B cell (primary cell): Measurements from ENCODE around the gene NPR2. TPM values are rescaled to one million over a fixed set of nuclear protein-coding genes. Genes with fewer than 3 reads are reported as not detected.

Experiments used
- ATAC-seq: fragments of 200-7000 bp; cut with Tn5 transposase; one replicate; pipeline ENCODE4 v1.10.0; 2021; ENCODE audit warnings: low read depth, mild to moderate bottlenecking, moderate number of reproducible peaks, moderate library complexity
- CTCF ChIA-PET: fragments of 350-600 bp; sonication (Branson Sonifier 250); formaldehyde crosslinking; loops from one replicate; lab custom pipeline; 2021; ENCODE audit warnings: antibody characterized with exemption, inconsistent platforms; lab: Charles Lee
- POLR2A ChIA-PET: fragments of 350-600 bp; sonication (Branson Sonifier 250); formaldehyde crosslinking; loops from one replicate; lab custom pipeline; 2021; ENCODE audit warnings: antibody characterized with exemption; lab: Charles Lee
- DNase-seq: peaks from one replicate; pipeline ENCODE4 v3.0.0; 2013
- H2AFZ ChIP-seq: 2 replicates; pipeline ENCODE4 v1.6.1; 2012; ENCODE audit warnings: mild to moderate bottlenecking, low read depth, low read length; ENCODE audit not compliant: insufficient read depth, poor library complexity, severe bottlenecking
- H3K27ac ChIP-seq, 2 donors: 1 replicate in 1 of 2; 2 replicates in 1 of 2; pipeline ENCODE4 v1.5.1; 2012 to 2013; ENCODE audit warnings: low read length in 2 of 2, mild to moderate bottlenecking in 2 of 2, moderate library complexity in 1 of 2
- H3K27me3 ChIP-seq, 4 experiments: fragments of 200-600 bp in 1 of 4; sonication (generic) in 1 of 4; replicated peaks in 1 of 4; 1 replicate in 2 of 4; 2 replicates in 2 of 4; pipeline versions ENCODE4 v1.6.1 to v1.7.0; 2013 to 2016; ENCODE audit warnings: low read length in 3 of 4, mild to moderate bottlenecking in 2 of 4, mixed read lengths in 1 of 4, moderate library complexity in 1 of 4; ENCODE audit not compliant: insufficient read depth in 4 of 4, control insufficient read depth in 3 of 4; ENCODE audit errors: control extremely low read depth in 1 of 4
- H3K36me3 ChIP-seq, 2 experiments: replicated peaks in 1 of 2; 1 replicate in 1 of 2; 2 replicates in 1 of 2; pipeline versions ENCODE4 v1.6.1 to v1.7.1; 2013; ENCODE audit warnings: low read length in 1 of 2; ENCODE audit not compliant: insufficient read depth in 2 of 2, control insufficient read depth in 1 of 2; ENCODE audit errors: control extremely low read depth in 1 of 2, extremely low read depth in 1 of 2
- H3K4me1 ChIP-seq, 2 donors: fragments of 200-600 bp in 1 of 2; sonication (generic) in 1 of 2; 1 replicate in 1 of 2; 2 replicates in 1 of 2; pipeline versions ENCODE4 v1.5.1 to v1.6.1; 2013 to 2017; ENCODE audit warnings: low read length in 2 of 2; ENCODE audit not compliant: control insufficient read depth in 2 of 2, insufficient read depth in 2 of 2
- H3K4me2 ChIP-seq: replicated peaks from 2 replicates; pipeline ENCODE3; 2012; ENCODE audit warnings: mild to moderate bottlenecking, low read depth, low read length; ENCODE audit not compliant: poor library complexity, severe bottlenecking
- H3K4me3 ChIP-seq, 5 experiments: fragments of 200-600 bp in 1 of 5; sonication (generic) in 1 of 5; 1 replicate in 3 of 5; 2 replicates in 2 of 5; pipeline versions ENCODE4 v1.5.1 to v1.7.0; 2011 to 2016; ENCODE audit warnings: low read length in 4 of 5, mild to moderate bottlenecking in 4 of 5, low read depth in 2 of 5, control low read depth in 1 of 5, moderate library complexity in 1 of 5; ENCODE audit not compliant: insufficient read depth in 1 of 5; ENCODE audit errors: control extremely low read depth in 1 of 5, extremely low read depth in 1 of 5
- H3K79me2 ChIP-seq: fragments of 200-600 bp; sonication (generic); one replicate; pipeline ENCODE4 v1.6.0; 2016; ENCODE audit warnings: low read length; ENCODE audit not compliant: control insufficient read depth, insufficient read depth
- H3K9ac ChIP-seq: fragments of 200-600 bp; sonication (generic); 2 replicates; pipeline ENCODE4 v1.6.1; 2017; ENCODE audit warnings: mild to moderate bottlenecking, low read length, moderate library complexity
- H3K9me3 ChIP-seq, 3 donors: one replicate each; pipeline versions ENCODE4 v1.6.1 to v1.7.1; 2013; ENCODE audit warnings: low read length in 2 of 3; ENCODE audit not compliant: control insufficient read depth in 2 of 3, insufficient read depth in 1 of 3; ENCODE audit errors: control extremely low read depth in 1 of 3
- H4K20me1 ChIP-seq: 2 replicates; pipeline ENCODE4 v1.6.0; 2012; ENCODE audit warnings: mild to moderate bottlenecking, low read length; ENCODE audit not compliant: insufficient read depth, control insufficient read depth, poor library complexity, severe bottlenecking
- H3K27ac Mint-ChIP-seq: one replicate; pipeline ENCODE4 v1.8.0; 2021; ENCODE audit warnings: mixed read lengths
- H3K27me3 Mint-ChIP-seq: one replicate; pipeline ENCODE4 v1.8.0; 2021; ENCODE audit warnings: mixed read lengths
- H3K4me1 Mint-ChIP-seq: one replicate; pipeline ENCODE4 v1.8.0; 2021; ENCODE audit warnings: mixed read lengths
- H3K4me3 Mint-ChIP-seq: one replicate; pipeline ENCODE4 v1.8.0; 2021; ENCODE audit warnings: mixed read lengths
- H3K9me3 Mint-ChIP-seq: one replicate; pipeline ENCODE4 v1.8.0; 2022; ENCODE audit warnings: mixed read lengths; ENCODE audit not compliant: insufficient read depth
- EZH2 ChIP-seq: IDR thresholded peaks from 2 replicates; pipeline ENCODE4 v1.6.1; 2012; ENCODE audit warnings: borderline replicate concordance, low read depth, mild to moderate bottlenecking, moderate library complexity, low read length; ENCODE audit not compliant: insufficient read depth, poor library complexity, severe bottlenecking
- WGBS: methylation state at CpG from one replicate; pipeline ENCODE4 v1.1.5; 2013; ENCODE audit warnings: missing lambda C conversion rate; ENCODE audit not compliant: insufficient coverage; 5-methylcytosine and 5-hydroxymethylcytosine counted together
- intact Hi-C: fragments of 100-400 bp; cut with micrococcal nuclease; formaldehyde crosslinking; loops from one replicate; pipeline ENCODE4 v1.10.0; 2022
- polyA plus RNA-seq: library from polyadenylated mRNA; depleted of rRNA; stranded (reverse); fragments of >200 nt; gene quantifications from 2 replicates; pipeline ENCODE4 v1.2.3, GENCODE V29; 2012
- total RNA-seq, 2 donors: library from RNA; stranded (reverse); fragments of 120-200 nt in 1 of 2; gene quantifications; 1 replicate in 1 of 2; 2 replicates in 1 of 2; pipeline versions ENCODE4 v1.2.3 to v1.2.4, GENCODE V29; 2013 to 2022
- TF ChIP-seq, protein P1 (sequence below): fragments of 200-600 bp; IDR thresholded peaks from one replicate; pipeline ENCODE4 v1.8.0; 2022; ENCODE audit warnings: antibody characterized with exemption, mild to moderate bottlenecking

The NPR2 gene
- total and polyA plus RNA-seq, 2 donors (not counting 1 experiment from before 2014, with no cell fraction given): 7.6 to 8.0 TPM

- under 1% methylated on average over 46 of the region's 52 CpGs for WGBS
- peak within 1 kb of the TSS; percentile 88 for H3K4me2 ChIP-seq
- no peaks in the 10 kb centered on the region for H3K36me3 ChIP-seq
- DNase-seq (peak; percentile 98), ATAC-seq (peak; percentile 82)
- H3K4me3 ChIP-seq: peak within 1 kb of the TSS; percentile 61 to 96 (median 88)
- peak within 1 kb of the TSS; percentile 94 for H2AFZ ChIP-seq
- peaks cover 26 to 33% of the 10 kb centered on the region in 2 donors for H3K4me1 ChIP-seq
- CTCF ChIA-PET: interaction anchor here (0.6 to 4.6 kb wide), 15 partner anchors 8 to 211 kb away, joined by 3 to 58 read pairs (median 5); partner anchors contain the start of genes CCDC107, CREB3, FAM221B and RMRP
- intact Hi-C loops: loop anchor here (1.0 to 5.0 kb wide), 7 partner anchors 14 to 1148 kb away; partner anchors contain the start of genes CREB3, TLN1 and TMEM8B
- H3K4me3 Mint-ChIP-seq: peak within 1 kb of the TSS; percentile 97
- no peaks in the 10 kb centered on the region for H3K79me2 ChIP-seq
- TF ChIP-seq, protein P1, sequence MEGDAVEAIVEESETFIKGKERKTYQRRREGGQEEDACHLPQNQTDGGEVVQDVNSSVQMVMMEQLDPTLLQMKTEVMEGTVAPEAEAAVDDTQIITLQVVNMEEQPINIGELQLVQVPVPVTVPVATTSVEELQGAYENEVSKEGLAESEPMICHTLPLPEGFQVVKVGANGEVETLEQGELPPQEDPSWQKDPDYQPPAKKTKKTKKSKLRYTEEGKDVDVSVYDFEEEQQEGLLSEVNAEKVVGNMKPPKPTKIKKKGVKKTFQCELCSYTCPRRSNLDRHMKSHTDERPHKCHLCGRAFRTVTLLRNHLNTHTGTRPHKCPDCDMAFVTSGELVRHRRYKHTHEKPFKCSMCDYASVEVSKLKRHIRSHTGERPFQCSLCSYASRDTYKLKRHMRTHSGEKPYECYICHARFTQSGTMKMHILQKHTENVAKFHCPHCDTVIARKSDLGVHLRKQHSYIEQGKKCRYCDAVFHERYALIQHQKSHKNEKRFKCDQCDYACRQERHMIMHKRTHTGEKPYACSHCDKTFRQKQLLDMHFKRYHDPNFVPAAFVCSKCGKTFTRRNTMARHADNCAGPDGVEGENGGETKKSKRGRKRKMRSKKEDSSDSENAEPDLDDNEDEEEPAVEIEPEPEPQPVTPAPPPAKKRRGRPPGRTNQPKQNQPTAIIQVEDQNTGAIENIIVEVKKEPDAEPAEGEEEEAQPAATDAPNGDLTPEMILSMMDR: no peak
- no peaks in the 10 kb centered on the region for H4K20me1 ChIP-seq
- no peaks in the 10 kb centered on the region for H3K27me3 Mint-ChIP-seq
- peak within 1 kb of the TSS; percentile 90 for H3K9ac ChIP-seq
- H3K27ac ChIP-seq: peak within 1 kb of the TSS; percentile 87 to 88
- no peaks in the 10 kb centered on the region for H3K9me3 Mint-ChIP-seq
- peak within 1 kb of the TSS; percentile 98 for H3K27ac Mint-ChIP-seq
- no peaks in the 10 kb centered on the region for H3K9me3 ChIP-seq
- peaks cover 30% of the 10 kb centered on the region for H3K4me1 Mint-ChIP-seq
- POLR2A ChIA-PET: interaction anchor here (0.9 to 1.0 kb wide), 4 partner anchors 30 to 209 kb away, joined by 3 read pairs; partner anchors contain the start of gene RGP1
- H3K27me3 ChIP-seq: no peaks in the 10 kb centered on the region
These were observed 23.6 kb downstream of the NPR2 start, which contains the start of gene HINT2 for GRCh38 chr9:35814841-35815543. Gene HINT2 (minus strand): TSS chr9:35815042. CDS start chr9:35814979, 63 bp downstream.

GRCh38 chr9:35816708-35817107, 25.3 kb downstream of the NPR2 start:
- DNase-seq: no peak
- ATAC-seq: no peak
- POLR2A ChIA-PET: no interaction called here
- Histone ChIP-seq H3K27ac (no peak overlapping the region), H3K79me2 (no peaks in the 10 kb centered on the region), H2AFZ (no peak overlapping the region), H3K27me3 (no peaks in the 10 kb centered on the region), H3K9me3 (no peaks in the 10 kb centered on the region), H3K4me2 (no peak overlapping the region), H3K4me3 (no peak overlapping the region), H4K20me1 (no peaks in the 10 kb centered on the region), H3K4me1 (peaks cover 21 to 27% of the 10 kb centered on the region in 2 donors), H3K9ac (no peak overlapping the region), H3K36me3 (no peaks in the 10 kb centered on the region)
- intact Hi-C loops: no loop called here
- Mint-ChIP-seq H3K27ac (no peak overlapping the region), H3K4me1 (peaks cover 25% of the 10 kb centered on the region), H3K27me3 (no peaks in the 10 kb centered on the region), H3K9me3 (no peaks in the 10 kb centered on the region), H3K4me3 (peak overlapping the region; percentile 35)
- WGBS: 100% methylated on average over 1 of the region's 1 CpG
- TF ChIP-seq EZH2: no peak
- TF ChIP-seq, protein P1: no peak
- CTCF ChIA-PET: no interaction called here
